Thoracic aorta (tissue), 2 donors: ENCODE data around the gene NAXE. TPM values are rescaled to one million over a fixed set of nuclear protein-coding genes. Genes with fewer than 3 reads are reported as not detected.

Source experiments
- ATAC-seq: fragments of 150-250 bp; one replicate; pipeline ENCODE4 v1.8.0; 2017; ENCODE audit warnings: low read depth; ENCODE audit not compliant: insufficient number of reproducible peaks, low FRiP score
- DNase-seq: peaks from one replicate; pipeline ENCODE4 v3.0.0-alpha.2; 2020; ENCODE audit warnings: low spot score
- H3K27ac ChIP-seq, 2 donors: fragments of 200-600 bp; sonication (generic); 1 replicate in 1 of 2; 2 replicates in 1 of 2; pipeline ENCODE4 v1.5.1; 2016; ENCODE audit warnings: mild to moderate bottlenecking in 2 of 2, moderate library complexity in 2 of 2
- H3K27me3 ChIP-seq: fragments of 200-600 bp; sonication (generic); replicated peaks from 2 replicates; pipeline ENCODE4 v1.6.0; 2016; ENCODE audit warnings: mild to moderate bottlenecking; ENCODE audit not compliant: insufficient read depth
- H3K36me3 ChIP-seq: fragments of 200-600 bp; sonication (generic); one replicate; pipeline ENCODE4 v1.5.1; 2016
- H3K4me1 ChIP-seq, 2 donors: fragments of 200-600 bp; sonication (generic); 1 replicate in 1 of 2; 2 replicates in 1 of 2; pipeline versions ENCODE4 v1.5.1 to v1.6.0; 2016; ENCODE audit warnings: low read depth in 2 of 2, mild to moderate bottlenecking in 1 of 2; ENCODE audit not compliant: control insufficient read depth in 1 of 2
- H3K4me3 ChIP-seq: fragments of 200-600 bp; sonication (generic); 2 replicates; pipeline ENCODE4 v1.5.1; 2016; ENCODE audit warnings: mild to moderate bottlenecking
- H3K9me3 ChIP-seq: fragments of 200-600 bp; sonication (generic); 2 replicates; pipeline ENCODE4 v1.5.1; 2016
- total RNA-seq, 2 donors: library from RNA; depleted of rRNA; stranded (reverse); fragments of >200 nt; gene quantifications; one replicate each; pipeline versions ENCODE4 v1.1.0 to v1.2.3, GENCODE V29; 2016
- TF ChIP-seq, protein P1 (sequence below): fragments of 200-600 bp; sonication (generic); IDR thresholded peaks from one replicate; pipeline ENCODE4 v1.5.1; 2019; ENCODE audit warnings: antibody characterized with exemption

Gene NAXE
- total RNA-seq, 2 donors from 2014 or later, result 38.3 to 66.5 TPM

DNA sequence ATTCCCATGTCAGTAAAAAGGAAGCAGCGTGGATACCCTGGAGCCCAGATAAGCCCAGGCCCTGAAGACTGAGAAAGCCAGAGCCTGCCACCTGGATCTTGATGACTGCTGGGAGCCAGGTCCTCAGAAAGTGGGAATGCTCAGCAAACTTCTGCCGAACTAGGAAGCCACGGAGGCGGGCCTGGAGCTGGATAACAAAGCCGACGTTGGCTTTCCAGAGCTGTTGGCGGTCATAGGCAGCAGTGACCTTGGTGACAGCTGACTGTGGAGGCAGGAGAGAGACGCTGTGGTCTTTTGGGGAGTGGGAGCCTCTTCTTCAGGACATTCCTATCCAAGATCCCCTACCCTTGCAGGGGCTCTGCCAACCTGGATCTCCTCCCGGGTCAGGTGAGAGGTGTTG is 43.6 kb upstream of the NAXE start:
- Histone ChIP-seq H3K4me3 (no peak overlapping the region), H3K27me3 (no peaks in the 10 kb centered on the region), H3K9me3 (no peaks in the 10 kb centered on the region), H3K27ac (no peak overlapping the region), H3K4me1 (no peaks in the 10 kb centered on the region), H3K36me3 (no peaks in the 10 kb centered on the region)
- no peak for ATAC-seq
- DNase-seq, result no peak
- TF ChIP-seq, protein P1, sequence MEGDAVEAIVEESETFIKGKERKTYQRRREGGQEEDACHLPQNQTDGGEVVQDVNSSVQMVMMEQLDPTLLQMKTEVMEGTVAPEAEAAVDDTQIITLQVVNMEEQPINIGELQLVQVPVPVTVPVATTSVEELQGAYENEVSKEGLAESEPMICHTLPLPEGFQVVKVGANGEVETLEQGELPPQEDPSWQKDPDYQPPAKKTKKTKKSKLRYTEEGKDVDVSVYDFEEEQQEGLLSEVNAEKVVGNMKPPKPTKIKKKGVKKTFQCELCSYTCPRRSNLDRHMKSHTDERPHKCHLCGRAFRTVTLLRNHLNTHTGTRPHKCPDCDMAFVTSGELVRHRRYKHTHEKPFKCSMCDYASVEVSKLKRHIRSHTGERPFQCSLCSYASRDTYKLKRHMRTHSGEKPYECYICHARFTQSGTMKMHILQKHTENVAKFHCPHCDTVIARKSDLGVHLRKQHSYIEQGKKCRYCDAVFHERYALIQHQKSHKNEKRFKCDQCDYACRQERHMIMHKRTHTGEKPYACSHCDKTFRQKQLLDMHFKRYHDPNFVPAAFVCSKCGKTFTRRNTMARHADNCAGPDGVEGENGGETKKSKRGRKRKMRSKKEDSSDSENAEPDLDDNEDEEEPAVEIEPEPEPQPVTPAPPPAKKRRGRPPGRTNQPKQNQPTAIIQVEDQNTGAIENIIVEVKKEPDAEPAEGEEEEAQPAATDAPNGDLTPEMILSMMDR, result no peak

- no peak for DNase-seq
- TF ChIP-seq, protein P1, result no peak
- Histone ChIP-seq H3K36me3 (no peaks in the 10 kb centered on the region), H3K4me1 (no peaks in the 10 kb centered on the region), H3K27ac (no peak overlapping the region), H3K9me3 (no peaks in the 10 kb centered on the region), H3K4me3 (no peak overlapping the region), H3K27me3 (no peaks in the 10 kb centered on the region)
- no peak for ATAC-seq
Measured at GRCh38 chr1:156549390-156549789, 42.2 kb upstream of the NAXE start.

DNA sequence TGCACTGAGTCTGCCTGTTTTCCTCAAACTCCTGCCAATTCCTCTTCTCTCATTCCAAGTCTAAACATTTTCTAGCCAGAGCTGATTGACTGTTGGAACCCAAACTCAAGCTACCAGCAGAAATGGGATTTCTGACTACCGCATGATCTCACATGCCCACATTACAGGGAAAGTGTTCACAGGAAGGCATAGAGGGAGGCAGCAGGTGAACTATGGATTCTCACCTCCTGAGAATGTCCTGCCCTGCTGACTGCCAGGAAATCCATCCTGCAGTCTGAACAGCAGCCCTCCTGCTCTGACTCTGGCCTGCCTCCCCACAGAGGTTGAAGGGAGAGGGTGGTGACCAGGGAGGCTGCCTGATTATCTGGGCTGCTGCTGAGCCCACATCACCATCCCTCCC is 41.7 kb upstream of the NAXE start:
- Histone ChIP-seq H3K36me3 (no peaks in the 10 kb centered on the region), H3K4me3 (no peak overlapping the region), H3K27ac (no peak overlapping the region), H3K4me1 (no peaks in the 10 kb centered on the region), H3K9me3 (no peaks in the 10 kb centered on the region), H3K27me3 (no peaks in the 10 kb centered on the region)
- ATAC-seq (no peak), DNase-seq (no peak)
- TF ChIP-seq, protein P1, result no peak

DNA sequence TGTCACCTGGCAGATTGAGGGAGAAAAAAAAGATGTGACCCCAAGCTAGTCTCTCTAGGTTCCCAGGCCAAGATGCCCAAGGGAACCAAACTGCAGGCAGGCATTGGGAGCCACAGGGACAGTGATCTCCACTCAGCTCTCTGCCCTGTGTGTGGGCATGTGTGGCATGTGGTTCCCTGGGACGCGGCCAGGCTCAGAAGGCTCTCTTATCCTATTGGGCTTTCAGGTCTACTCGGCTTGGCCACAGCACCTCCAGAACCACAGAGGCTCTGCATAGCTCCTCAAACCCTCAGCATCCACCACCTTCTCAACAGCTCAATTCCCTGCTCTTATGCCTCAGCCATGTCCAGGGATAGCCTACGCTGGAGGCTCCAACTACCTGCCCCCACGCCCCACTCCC is 41.2 kb upstream of the NAXE start:
- no peaks in the 10 kb centered on the region for H3K27me3 ChIP-seq
- ATAC-seq, result no peak
- TF ChIP-seq, protein P1, result no peak
- H3K27ac ChIP-seq, result no peak overlapping the region
- no peak for DNase-seq
- no peaks in the 10 kb centered on the region for H3K4me1 ChIP-seq
- H3K4me3 ChIP-seq, result no peak overlapping the region
- no peaks in the 10 kb centered on the region for H3K9me3 ChIP-seq
- no peaks in the 10 kb centered on the region for H3K36me3 ChIP-seq

DNA sequence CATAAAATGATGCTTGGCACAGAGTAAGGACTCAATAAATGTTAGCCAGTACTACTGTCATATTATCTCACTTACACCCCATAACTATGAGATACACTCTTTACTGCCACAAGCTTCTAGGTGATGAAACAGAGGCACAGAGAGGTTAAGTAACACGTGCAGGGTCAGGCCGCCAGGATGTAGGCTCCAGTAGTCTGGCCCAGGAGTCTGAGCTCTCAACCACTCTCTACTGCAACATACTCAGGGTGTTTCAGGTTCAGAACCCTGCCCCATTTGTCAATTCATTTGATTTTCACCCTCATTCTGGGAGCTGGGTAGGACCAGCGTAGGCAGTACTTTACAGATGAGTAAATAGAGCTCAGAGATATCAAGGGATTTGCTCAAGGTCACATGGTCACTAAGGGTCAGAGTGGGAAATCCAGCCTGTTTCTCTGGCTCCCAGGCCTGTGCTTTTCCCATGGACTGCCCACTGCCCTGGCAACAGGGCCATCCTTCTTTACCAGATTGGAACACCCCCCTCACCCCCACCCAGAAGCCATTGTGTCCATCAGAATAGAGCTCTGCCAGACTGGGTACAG is 40.4 kb upstream of the NAXE start:
- no peak overlapping the region for H3K4me3 ChIP-seq
- ATAC-seq, result no peak
- no peaks in the 10 kb centered on the region for H3K27me3 ChIP-seq
- no peaks in the 10 kb centered on the region for H3K9me3 ChIP-seq
- no peaks in the 10 kb centered on the region for H3K4me1 ChIP-seq
- H3K36me3 ChIP-seq, result no peaks in the 10 kb centered on the region
- no peak for DNase-seq
- H3K27ac ChIP-seq, result no peak overlapping the region
- TF ChIP-seq, protein P1, result no peak
